Tibial nerve (tissue), 3 donors: ENCODE data around the gene SPATA20.

Experiments
- CTCF ChIP-seq, 5 experiments: fragments of 200-600 bp in 3 of 5; fragments of 450-650 bp in 2 of 5; sonication (generic) in 3 of 5; IDR thresholded peaks; one replicate each; pipeline ENCODE4 v1.5.1; 2016 to 2019; ENCODE audit warnings: antibody characterized with exemption in 5 of 5, mild to moderate bottlenecking in 3 of 5, moderate library complexity in 2 of 5
- POLR2A ChIP-seq, 2 donors: fragments of 450-650 bp; IDR thresholded peaks; one replicate each; pipeline ENCODE4 v1.6.1; 2017; ENCODE audit warnings: antibody characterized with exemption in 2 of 2, mild to moderate bottlenecking in 2 of 2, moderate library complexity in 2 of 2

- no peak for TF ChIP-seq POLR2A (IDR thresholded peaks at IDR 0.05)
- TF ChIP-seq CTCF (IDR thresholded peaks at IDR 0.05) = no peak
These were observed 25.5 kb upstream of the SPATA20 start for GRCh38 chr17:50521514-50521913.
